HepG2 (cell line): ENCODE data around the gene ALG11. TPM values are rescaled to one million over a fixed set of nuclear protein-coding genes. Genes with fewer than 3 reads are reported as not detected.

Experiments used
- ATAC-seq: fragments of 200-7000 bp; cut with Tn5 transposase; 3 replicates; pipeline ENCODE4 v1.9.1; 2020; ENCODE audit warnings: mild to moderate bottlenecking, moderate library complexity
- BruUV-seq: library from RNA; stranded (reverse); fragments of 400-500 nt; replicated peaks from 2 replicates; lab custom pipeline; 2021; lab: Mats Ljungman, UMichigan
- CTCF ChIA-PET: fragments of 300-600 bp; formaldehyde crosslinking; extraction: SDS; loops from one replicate; lab custom pipeline; 2021; ENCODE audit warnings: low total read pairs, inconsistent platforms, low intra/inter-chr PET ratio; lab: Yijun Ruan, JAX
- POLR2A ChIA-PET: fragments of 350-600 bp; sonication (Branson Sonifier 250); formaldehyde crosslinking; loops from one replicate; lab custom pipeline; 2020; ENCODE audit warnings: antibody characterized with exemption, inconsistent platforms; lab: Yijun Ruan, JAX
- DNase-seq: peaks from one replicate; pipeline ENCODE4 v3.0.0-alpha.2; 2015; ENCODE audit warnings: low spot score
- FAIRE-seq: peaks from 3 replicates; lab custom pipeline; 2011; peaks lifted over from hg19 to GRCh38; lab: Jason Lieb, UNC
- H2AFZ ChIP-seq: one replicate; pipeline ENCODE4 v1.6.1; 2011; ENCODE audit warnings: low read length, inconsistent platforms
- H3K27ac ChIP-seq: fragments of 300-600 bp; 3 replicates; pipeline ENCODE4 v1.8.0; 2011; ENCODE audit warnings: mixed run types, mild to moderate bottlenecking, mixed read lengths, low read length, inconsistent platforms; ENCODE audit not compliant: insufficient read depth; ENCODE audit errors: extremely low read length
- H3K27me3 ChIP-seq, 2 experiments: fragments of 200-600 bp in 1 of 2; 2 replicates in 1 of 2; 3 replicates in 1 of 2; pipeline versions ENCODE4 v1.6.0 to v1.8.0; 2011; ENCODE audit warnings: low read length in 2 of 2, mild to moderate bottlenecking in 2 of 2, moderate library complexity in 2 of 2, inconsistent platforms in 1 of 2; ENCODE audit not compliant: insufficient read depth in 2 of 2, control insufficient read depth in 1 of 2
- H3K36me3 ChIP-seq, 2 experiments: fragments of 200-600 bp in 1 of 2; replicated peaks in 1 of 2; 2 replicates in 1 of 2; 3 replicates in 1 of 2; pipeline versions ENCODE4 v1.5.1 to v1.8.0; 2011; ENCODE audit warnings: low read length in 2 of 2, inconsistent platforms in 1 of 2; ENCODE audit not compliant: insufficient read depth in 2 of 2, control insufficient read depth in 1 of 2
- H3K4me1 ChIP-seq: 2 replicates; pipeline ENCODE4 v1.5.1; 2012; ENCODE audit warnings: low read length, inconsistent platforms; ENCODE audit not compliant: insufficient read depth
- H3K4me2 ChIP-seq: 2 replicates; pipeline ENCODE4 v1.6.0; 2011; ENCODE audit warnings: low read depth, low read length, inconsistent platforms
- H3K4me3 ChIP-seq, 3 experiments: fragments of 200-600 bp in 1 of 3; sonication (generic), shearing (Covaris generic) in 1 of 3; replicated peaks in 1 of 3; 2 replicates each; pipeline ENCODE4 v1.5.1; 2011 to 2016; ENCODE audit warnings: low read length in 3 of 3, inconsistent platforms in 2 of 3, low read depth in 2 of 3, mild to moderate bottlenecking in 2 of 3, control low read depth in 1 of 3, mixed read lengths in 1 of 3; ENCODE audit not compliant: insufficient read depth in 1 of 3
- H3K79me2 ChIP-seq: one replicate; pipeline ENCODE4 v1.6.1; 2011; ENCODE audit warnings: low read length, inconsistent platforms; ENCODE audit not compliant: insufficient read depth
- H3K9ac ChIP-seq: 2 replicates; pipeline ENCODE4 v1.6.0; 2011; ENCODE audit warnings: mild to moderate bottlenecking, low read depth, low read length, inconsistent platforms; ENCODE audit not compliant: insufficient read depth
- H3K9me3 ChIP-seq: 2 replicates; pipeline ENCODE4 v1.5.1; 2012; ENCODE audit warnings: mild to moderate bottlenecking, low read length
- H4K20me1 ChIP-seq: 2 replicates; pipeline ENCODE4 v1.6.0; 2011; ENCODE audit warnings: inconsistent platforms, mild to moderate bottlenecking, low read length, moderate library complexity; ENCODE audit not compliant: insufficient read depth
- CEBPZ ChIP-seq: IDR thresholded peaks from 2 replicates; pipeline ENCODE4 v1.6.1; 2012; ENCODE audit warnings: low read length, improper control_type of control experiment
- HINFP ChIP-seq: sonication (generic); formaldehyde crosslinking; IDR thresholded peaks from 2 replicates; pipeline ENCODE4 v1.4.0; 2020; ENCODE audit warnings: low read depth, mild to moderate bottlenecking, missing genetic modification reagents
- WGBS: methylation state at CpG from one replicate; pipeline ENCODE4 v1.1.6; 2017; ENCODE audit warnings: low lambda C conversion rate; 5-methylcytosine and 5-hydroxymethylcytosine counted together
- in situ Hi-C: cut with HindIII; loops from 2 replicates; pipeline ENCODE4 v1.10.0; 2017; ENCODE audit warnings: low pct_unique_long_range_greater_than_20kb; ENCODE audit not compliant: extremely low pct_ligation_motif_present
- intact Hi-C: fragments of 100-400 bp; cut with micrococcal nuclease; formaldehyde crosslinking; loops from one replicate; pipeline ENCODE4 v1.10.0; 2022; ENCODE audit not compliant: unreplicated experiment
- polyA plus RNA-seq, 8 experiments: library from polyadenylated mRNA; depleted of rRNA in 3 of 8; stranded (reverse) in 7 of 8; unstranded in 1 of 8; fragments of >200 nt; fragmentation: Illumina TruSeq in 4 of 8; extraction: Trizol in 4 of 8; gene quantifications; 2 replicates each; pipeline versions ENCODE4 v1.2.1 to v1.2.3, GENCODE V29; 2011 to 2016; ENCODE audit warnings: low read depth in 4 of 8, missing spikeins in 1 of 8, mixed read lengths in 1 of 8; ENCODE audit not compliant: insufficient read depth in 1 of 8
- total RNA-seq, 5 experiments: library from RNA; depleted of rRNA; stranded (reverse); fragments of >200 nt; fragmentation: Illumina TruSeq; extraction: Trizol; gene quantifications; 2 replicates each; pipeline ENCODE4 v1.2.3, GENCODE V29; 2016; ENCODE audit warnings: low read depth in 1 of 5

Gene ALG11
- total and polyA plus RNA-seq, 2 of the 13 experiments (the other 11 are each of a cell fraction or from before 2014, with no cell fraction given), result 14.7 to 27.9 TPM

GRCh38 chr13:51980908-51981307 is 31.3 kb upstream of the ALG11 start:
- in situ Hi-C loops, result no loop called here
- H3K4me2 ChIP-seq, result no peak overlapping the region
- H3K4me1 ChIP-seq, result peaks cover 87% of the 10 kb centered on the region
- ChIA-PET POLR2A (interaction anchor here (1.0 to 1.2 kb wide), 2 partner anchors 10 to 17 kb away, joined by 3 to 5 read pairs; no protein-coding TSS in a partner anchor), CTCF (no interaction called here)
- no peak overlapping the region for H3K9ac ChIP-seq
- intact Hi-C loops, result no loop called here
- FAIRE-seq, result no peak
- no peak overlapping the region for H3K4me3 ChIP-seq
- BruUV-seq, result no TSS peak
- no peaks in the 10 kb centered on the region for H3K27me3 ChIP-seq
- DNase-seq, result no peak
- 71% methylated on average over 4 of the region's 4 CpGs for WGBS
- no peak overlapping the region for H3K27ac ChIP-seq
- 0 out of 2 replicates have a peak, but pooled peaks have one; percentile 10 for TF ChIP-seq CEBPZ
- no peak for TF ChIP-seq HINFP (CRISPR knock-in tag)
- peaks cover 0 to 3% of the 10 kb centered on the region in 2 experiments; a peak in 1 of 5 replicates for H3K36me3 ChIP-seq
- peaks cover 94% of the 10 kb centered on the region for H3K79me2 ChIP-seq
- no peaks in the 10 kb centered on the region for H3K9me3 ChIP-seq
- H2AFZ ChIP-seq, result no peak overlapping the region
- ATAC-seq, result no peak
- no peaks in the 10 kb centered on the region; the same call in 1 of the 2 replicates for H4K20me1 ChIP-seq
